Suprapubic skin (tissue), 4 donors: Measurements from ENCODE around the gene DNAJC5.

ENCODE experiments used
- CTCF ChIP-seq, 2 donors: fragments of 200-600 bp in 1 of 2; fragments of 450-650 bp in 1 of 2; sonication (generic) in 1 of 2; IDR thresholded peaks; one replicate each; pipeline ENCODE4 v1.5.1; 2016 to 2019; ENCODE audit warnings: antibody characterized with exemption in 2 of 2, mild to moderate bottlenecking in 1 of 2, moderate library complexity in 1 of 2
- POLR2A ChIP-seq, 2 donors: fragments of 450-650 bp; IDR thresholded peaks; one replicate each; pipeline ENCODE4 v1.6.1; 2017; ENCODE audit warnings: antibody characterized with exemption in 2 of 2, mild to moderate bottlenecking in 2 of 2, moderate library complexity in 2 of 2
- POLR2AphosphoS5 ChIP-seq, 3 donors: sonication (generic); formaldehyde crosslinking; IDR thresholded peaks; one replicate each; pipeline ENCODE4 v1.6.1; 2017; ENCODE audit warnings: antibody characterized with exemption in 3 of 3

DNA sequence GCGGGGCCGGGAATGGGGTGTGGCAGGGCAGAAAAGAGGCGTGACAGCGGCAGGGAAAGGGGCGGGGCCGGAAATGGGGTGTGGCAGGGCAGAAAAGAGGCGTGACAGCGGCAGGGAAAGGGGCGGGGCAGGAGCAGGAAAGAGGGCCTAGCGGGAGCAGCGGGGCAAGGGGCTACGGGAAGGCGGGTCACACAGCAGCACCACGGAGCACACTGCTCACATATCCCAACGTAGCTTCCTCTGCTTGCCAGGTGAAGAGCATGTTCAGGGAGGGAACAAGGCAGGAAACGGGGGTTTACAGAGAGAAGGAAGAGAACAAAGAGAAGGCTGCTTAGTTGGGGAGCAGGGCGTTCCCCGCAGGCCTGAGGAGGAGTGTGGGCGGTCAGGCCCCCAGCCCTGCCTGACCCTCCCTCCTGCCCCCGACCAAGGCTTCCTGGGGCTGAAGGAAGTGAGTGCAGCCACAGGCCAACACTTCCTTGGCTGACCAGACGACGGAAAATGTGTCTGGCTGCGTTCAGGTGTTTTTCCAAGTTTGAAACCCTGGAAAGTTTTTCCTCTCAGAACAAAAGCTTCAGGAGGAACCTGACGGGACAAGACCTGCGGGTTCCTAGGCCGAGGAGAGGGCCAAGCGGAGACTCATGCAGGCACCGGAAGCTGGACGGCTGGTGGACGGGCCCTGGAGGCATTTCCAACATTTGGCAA lies 47.5 kb downstream of the DNAJC5 start:
- TF ChIP-seq POLR2AphosphoS5 (IDR thresholded peaks at IDR 0.05) (no peak), POLR2A (IDR thresholded peaks at IDR 0.05) (no peak), CTCF (IDR thresholded peaks at IDR 0.05) (no peak)
